ENCODE measurements around the gene MAP4K4. TPM values are rescaled to one million over a fixed set of nuclear protein-coding genes. Genes with fewer than 3 reads are reported as not detected.

MAP4K4 gene
- polyA plus RNA-seq, 3 donors, result 5.3 to 66.9 (median 8.7) TPM

- H2AFZ ChIP-seq (ENCODE audit: insufficient read depth, low read depth, low read length, poor library complexity, severe bottlenecking), result no peak overlapping the region
- H3K4me1 ChIP-seq (ENCODE audit: control insufficient read depth in 1 of 2, insufficient read depth in 2 of 2, low read length in 2 of 2), result peaks cover 9% of the 10 kb centered on the region in 2 donors
- Mint-ChIP-seq H3K4me1 (peaks cover 15% of the 10 kb centered on the region), H3K4me3 (no peak overlapping the region), H3K36me3 (peaks cover 1 to 9% of the 10 kb centered on the region in 2 donors), H3K9me3 (peaks cover 6 to 16% (median 12%) of the 10 kb centered on the region in 7 donors), H3K27me3 (ENCODE audit: low read depth in 3 of 3) (peaks cover under 1 to 7% (median 5%) of the 10 kb centered on the region in 3 donors), H3K27ac (peak overlapping the region in 1 of 7 donors; percentile 1)
- no peaks in the 10 kb centered on the region for H3K79me2 ChIP-seq (ENCODE audit: insufficient read depth, low read length)
- no peaks in the 10 kb centered on the region for H4K20me1 ChIP-seq (ENCODE audit: insufficient read depth, low read length)
- DNase-seq, result no peak
- no peak overlapping the region for H3K4me2 ChIP-seq (replicated peaks; ENCODE audit: extremely low read depth, low read length, poor library complexity, severe bottlenecking)
- H3K4me3 ChIP-seq (replicated peaks in 1 of 3; ENCODE audit: low read depth in 2 of 3, low read length in 3 of 3), result no peak overlapping the region
- TF ChIP-seq CTCF (IDR thresholded peaks at IDR 0.05), result no peak
- no peak overlapping the region for H3K27ac ChIP-seq (ENCODE audit: low read depth in 1 of 2, low read length in 2 of 2)
- no peak overlapping the region for H3K9ac ChIP-seq (ENCODE audit: insufficient read depth, low read length, poor library complexity, severe bottlenecking)
- no peaks in the 10 kb centered on the region for H3K36me3 ChIP-seq (replicated peaks in 1 of 2; ENCODE audit: control insufficient read depth in 1 of 2, insufficient read depth in 2 of 2, low read length in 2 of 2)
- H3K9me3 ChIP-seq (replicated peaks in 1 of 2; ENCODE audit: control insufficient read depth in 1 of 2, insufficient read depth in 1 of 2, low read length in 2 of 2), result peaks cover 4 to 7% of the 10 kb centered on the region in 2 donors
- 100% methylated on average over 1 of the region's 3 CpGs for WGBS (ENCODE audit: insufficient coverage)
- no peaks in the 10 kb centered on the region for H3K27me3 ChIP-seq (ENCODE audit: control insufficient read depth in 2 of 2, insufficient read depth in 2 of 2, low read length in 2 of 2)
- intact Hi-C loops (cut with micrococcal nuclease), result loop anchor here in 1 of 2 donors (10.0 kb wide), 1 partner anchor 48 kb away; no protein-coding TSS in a partner anchor
These were observed 245.3 kb downstream of the MAP4K4 start for GRCh38 chr2:101942851-101943250.

Other genes with a start within 250 kb of the MAP4K4 start
- not detected for gene RFX8, start 222.6 kb upstream of the MAP4K4 start, polyA plus RNA-seq